ENCODE measurements around the gene ZNF470.

The ZNF470 gene

DNA sequence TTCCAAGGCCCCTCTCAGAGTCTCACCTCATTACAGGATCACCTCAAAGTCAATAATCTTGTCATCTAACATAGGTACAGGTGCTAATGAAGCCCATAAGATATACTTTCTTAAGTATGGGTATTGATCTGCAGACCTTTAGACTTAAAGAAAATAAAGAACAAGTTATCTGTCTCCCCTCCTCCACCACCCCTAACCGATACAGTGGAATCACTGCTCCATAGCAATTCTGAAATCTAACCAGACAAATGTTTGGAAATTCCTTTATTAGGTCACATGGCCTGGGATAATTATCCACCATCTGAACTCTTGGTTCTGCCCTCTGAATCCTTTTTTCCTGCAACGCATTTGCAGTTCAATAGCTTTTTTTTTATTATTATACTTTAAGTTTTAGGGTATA, 4.5 kb upstream of the ZNF470 start:
- Histone ChIP-seq H3K36me3 (ENCODE audit: insufficient read depth) (no peaks in the 10 kb centered on the region), H3K27me3 (ENCODE audit: insufficient read depth, low read depth) (no peaks in the 10 kb centered on the region), H3K9ac (no peak overlapping the region), H3K4me1 (ENCODE audit: low read depth, poor library complexity, severe bottlenecking) (no peaks in the 10 kb centered on the region), H3K4me2 (no peak overlapping the region), H4K20me1 (ENCODE audit: insufficient read depth) (no peaks in the 10 kb centered on the region), H3K79me2 (ENCODE audit: insufficient read depth, low read depth) (no peaks in the 10 kb centered on the region), H3K27ac (no peak overlapping the region), H3K4me3 (IDR thresholded peaks at IDR 0.05; ENCODE audit: insufficient read depth, low read depth, low read length) (no peak overlapping the region), H2AFZ (ENCODE audit: low read depth) (no peak overlapping the region)
- TF ChIP-seq, protein P1, sequence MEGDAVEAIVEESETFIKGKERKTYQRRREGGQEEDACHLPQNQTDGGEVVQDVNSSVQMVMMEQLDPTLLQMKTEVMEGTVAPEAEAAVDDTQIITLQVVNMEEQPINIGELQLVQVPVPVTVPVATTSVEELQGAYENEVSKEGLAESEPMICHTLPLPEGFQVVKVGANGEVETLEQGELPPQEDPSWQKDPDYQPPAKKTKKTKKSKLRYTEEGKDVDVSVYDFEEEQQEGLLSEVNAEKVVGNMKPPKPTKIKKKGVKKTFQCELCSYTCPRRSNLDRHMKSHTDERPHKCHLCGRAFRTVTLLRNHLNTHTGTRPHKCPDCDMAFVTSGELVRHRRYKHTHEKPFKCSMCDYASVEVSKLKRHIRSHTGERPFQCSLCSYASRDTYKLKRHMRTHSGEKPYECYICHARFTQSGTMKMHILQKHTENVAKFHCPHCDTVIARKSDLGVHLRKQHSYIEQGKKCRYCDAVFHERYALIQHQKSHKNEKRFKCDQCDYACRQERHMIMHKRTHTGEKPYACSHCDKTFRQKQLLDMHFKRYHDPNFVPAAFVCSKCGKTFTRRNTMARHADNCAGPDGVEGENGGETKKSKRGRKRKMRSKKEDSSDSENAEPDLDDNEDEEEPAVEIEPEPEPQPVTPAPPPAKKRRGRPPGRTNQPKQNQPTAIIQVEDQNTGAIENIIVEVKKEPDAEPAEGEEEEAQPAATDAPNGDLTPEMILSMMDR (conservative IDR thresholded peaks at IDR 0.05; ENCODE audit: low read depth, low read length), result no peak

DNA sequence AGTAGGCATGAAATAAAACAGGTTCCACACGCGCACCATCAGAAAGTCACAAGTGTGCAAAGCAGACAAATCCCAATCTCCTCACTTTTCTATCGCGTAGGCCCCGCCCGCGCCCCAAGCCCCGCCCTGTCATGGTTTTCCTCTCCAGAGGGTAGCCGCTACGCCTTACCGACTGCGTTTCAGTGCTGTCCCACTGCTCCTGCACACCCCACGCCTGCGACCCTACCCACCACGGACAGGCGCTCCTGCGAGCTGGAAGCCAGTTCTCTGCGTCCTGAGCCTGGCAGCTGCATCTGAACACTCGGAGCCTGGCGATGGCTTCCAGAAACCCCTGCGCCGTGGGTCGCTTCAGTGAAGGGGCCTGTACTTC, 379 bp upstream of the ZNF470 start:
- H3K4me1 ChIP-seq (ENCODE audit: low read depth, poor library complexity, severe bottlenecking), result no peaks in the 10 kb centered on the region
- no peak overlapping the region for H3K27ac ChIP-seq
- no peak overlapping the region for H3K4me3 ChIP-seq (IDR thresholded peaks at IDR 0.05; ENCODE audit: insufficient read depth, low read depth, low read length)
- peak overlapping the region; percentile 34; the same call in 1 of the 2 replicates for H3K4me2 ChIP-seq
- no peaks in the 10 kb centered on the region for H3K79me2 ChIP-seq (ENCODE audit: insufficient read depth, low read depth)
- H3K36me3 ChIP-seq (ENCODE audit: insufficient read depth), result no peaks in the 10 kb centered on the region
- TF ChIP-seq, protein P1 (conservative IDR thresholded peaks at IDR 0.05; ENCODE audit: low read depth, low read length), result no peak
- H4K20me1 ChIP-seq (ENCODE audit: insufficient read depth), result no peaks in the 10 kb centered on the region
- peak overlapping the region; percentile 97 for H2AFZ ChIP-seq (ENCODE audit: low read depth)
- H3K9ac ChIP-seq, result peak overlapping the region; percentile 44; the same call in 1 of the 2 replicates
- no peaks in the 10 kb centered on the region for H3K27me3 ChIP-seq (ENCODE audit: insufficient read depth, low read depth)

DNA sequence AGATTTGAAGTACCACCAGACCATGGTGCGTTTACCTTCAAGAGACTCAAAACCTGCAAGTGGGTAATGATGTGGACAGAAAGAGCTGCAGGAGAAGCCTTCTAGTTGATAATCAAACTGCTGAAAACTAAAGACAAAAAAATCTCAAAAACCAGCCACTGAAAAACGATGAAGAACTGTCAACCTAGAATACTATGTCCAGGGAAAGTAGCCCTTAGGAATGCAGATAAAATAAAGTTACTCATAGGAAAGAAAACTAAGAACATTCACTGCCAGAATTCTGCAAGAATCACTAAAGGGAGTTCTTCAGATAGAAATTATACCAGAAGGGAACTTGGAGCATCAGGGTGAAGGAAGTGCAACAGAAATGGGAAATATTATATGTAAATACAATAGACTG, 5.3 kb downstream of the ZNF470 start:
- Histone ChIP-seq H2AFZ (ENCODE audit: low read depth) (no peak overlapping the region), H3K27me3 (ENCODE audit: insufficient read depth, low read depth) (no peaks in the 10 kb centered on the region), H3K4me2 (no peak overlapping the region), H3K4me3 (IDR thresholded peaks at IDR 0.05; ENCODE audit: insufficient read depth, low read depth, low read length) (no peak overlapping the region), H3K79me2 (ENCODE audit: insufficient read depth, low read depth) (no peaks in the 10 kb centered on the region), H3K36me3 (ENCODE audit: insufficient read depth) (no peaks in the 10 kb centered on the region; the same call in 1 of the 2 replicates), H3K27ac (no peak overlapping the region), H3K4me1 (ENCODE audit: low read depth, poor library complexity, severe bottlenecking) (no peaks in the 10 kb centered on the region), H4K20me1 (ENCODE audit: insufficient read depth) (no peaks in the 10 kb centered on the region), H3K9ac (no peak overlapping the region)
- TF ChIP-seq, protein P1 (conservative IDR thresholded peaks at IDR 0.05; ENCODE audit: low read depth, low read length), result no peak

DNA sequence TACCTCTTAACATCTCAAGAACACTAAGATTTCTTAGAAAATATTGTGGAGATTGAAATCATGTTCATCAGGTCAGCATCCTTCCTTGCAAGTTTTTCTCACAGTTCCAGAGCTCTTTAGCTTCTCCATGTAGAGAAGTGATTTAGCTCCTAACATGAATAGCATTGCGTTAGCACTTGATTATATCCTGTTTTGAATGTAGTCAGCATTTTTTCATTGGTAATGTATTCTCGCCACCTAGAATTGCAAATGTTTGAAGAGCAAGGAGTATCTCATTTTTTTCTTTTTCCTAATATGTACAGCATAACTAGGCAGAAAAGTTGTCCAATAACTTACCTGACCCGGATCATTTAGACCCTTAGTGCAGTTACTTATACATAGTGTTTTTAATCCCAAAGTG, 6.6 kb downstream of the ZNF470 start:
- no peak overlapping the region for H3K9ac ChIP-seq
- H4K20me1 ChIP-seq (ENCODE audit: insufficient read depth), result no peaks in the 10 kb centered on the region
- H3K4me2 ChIP-seq, result no peak overlapping the region
- H3K79me2 ChIP-seq (ENCODE audit: insufficient read depth, low read depth), result no peaks in the 10 kb centered on the region
- no peak overlapping the region for H2AFZ ChIP-seq (ENCODE audit: low read depth)
- H3K4me1 ChIP-seq (ENCODE audit: low read depth, poor library complexity, severe bottlenecking), result no peaks in the 10 kb centered on the region
- no peak overlapping the region for H3K27ac ChIP-seq
- no peaks in the 10 kb centered on the region; the same call in 1 of the 2 replicates for H3K36me3 ChIP-seq (ENCODE audit: insufficient read depth)
- TF ChIP-seq, protein P1 (conservative IDR thresholded peaks at IDR 0.05; ENCODE audit: low read depth, low read length), result no peak
- no peak overlapping the region for H3K4me3 ChIP-seq (IDR thresholded peaks at IDR 0.05; ENCODE audit: insufficient read depth, low read depth, low read length)
- H3K27me3 ChIP-seq (ENCODE audit: insufficient read depth, low read depth), result no peaks in the 10 kb centered on the region
